Activated T-cell treated with anti-CD3 and anti-CD28 coated beads, Interleukin-2, amount 50 U/mL, for 48 hours (primary cell): ENCODE measurements around the gene RPS27.
A peak's percentile ranks its signal among the peaks of the same experiment; 100 is the strongest.

Experiments used
- DNase-seq, 2 experiments: peaks; one replicate each; pipeline ENCODE4 v3.0.0-alpha.2; 2020

RPS27 gene

DNA sequence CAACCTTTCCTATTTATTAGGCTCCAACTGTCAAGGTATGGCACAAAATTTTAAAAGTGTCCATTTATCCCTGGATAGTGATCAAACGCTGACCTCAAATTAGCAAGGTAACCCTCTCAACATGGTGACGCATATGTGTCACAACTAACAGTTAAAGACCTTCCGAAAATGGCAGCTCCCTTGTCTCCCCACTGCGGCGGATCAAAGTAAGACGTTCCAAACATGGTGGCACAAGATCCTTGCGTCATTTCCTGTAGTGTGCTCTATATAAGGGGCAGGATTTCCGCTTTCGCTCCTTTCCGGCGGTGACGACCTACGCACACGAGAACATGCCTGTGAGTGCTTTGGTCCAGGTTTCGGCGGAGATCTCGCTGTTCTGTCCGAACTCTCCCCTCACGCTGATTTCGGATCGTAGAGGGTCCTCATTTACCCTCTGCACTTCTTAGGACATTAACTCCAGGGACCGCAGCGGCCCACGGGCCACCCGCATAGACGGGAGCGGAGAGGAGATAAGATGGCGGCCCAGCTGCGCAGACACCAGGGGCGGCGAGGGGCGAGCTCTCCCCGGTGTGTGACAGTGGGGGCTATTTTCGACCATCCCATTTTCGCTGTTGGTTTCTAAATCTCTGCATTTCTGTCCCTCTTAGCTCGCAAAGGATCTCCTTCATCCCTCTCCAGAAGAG, at the start of gene RPS27:
TSS of gene RPS27 (plus strand) at position 295 of the 683 bp plus-strand sequence. CDS start at position 330, 35 bp downstream.
- DNase-seq = peak; percentile 90 to 91

DNA sequence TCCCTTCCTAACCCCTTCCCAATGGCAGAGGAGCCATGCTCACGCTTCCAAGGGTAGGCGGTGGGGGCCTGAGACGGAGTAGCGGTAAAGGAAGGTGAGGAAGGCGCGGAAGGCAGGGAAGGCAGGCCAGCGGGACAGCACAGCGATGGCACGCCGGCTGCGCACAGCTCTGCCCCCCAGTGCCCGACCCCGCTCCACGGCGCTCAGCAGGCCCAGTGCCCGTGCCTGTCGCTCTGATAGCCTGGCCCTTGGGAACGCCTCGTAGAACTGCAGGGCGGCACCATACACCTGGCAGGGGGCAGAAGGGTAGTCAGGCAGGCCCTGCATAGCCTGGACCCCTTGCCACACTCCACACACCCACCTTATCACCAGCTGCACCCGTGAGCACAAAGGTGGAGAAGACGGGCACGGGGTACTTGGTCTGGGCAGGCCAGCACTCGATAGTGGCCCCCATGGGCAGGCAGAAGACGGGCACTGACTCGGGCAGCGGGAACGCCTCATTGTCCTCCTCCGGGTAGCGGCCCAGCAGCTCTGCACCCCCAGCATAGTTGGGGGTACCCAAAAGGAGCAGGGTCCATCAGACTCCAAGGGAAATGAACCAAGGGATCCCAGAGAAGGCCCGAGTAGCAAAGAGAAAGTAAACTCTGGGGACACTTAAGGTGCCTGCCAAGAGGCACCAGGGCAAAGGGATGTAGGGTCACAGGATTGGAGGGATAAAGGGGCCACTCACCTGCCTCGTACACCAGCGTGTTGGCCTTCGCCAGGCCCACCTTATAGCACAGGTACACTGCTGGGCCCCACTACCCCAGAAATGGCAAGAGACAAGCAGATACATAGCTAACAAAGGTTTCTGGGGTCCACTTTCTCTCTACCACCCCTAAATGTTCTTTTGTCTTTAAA, 48.5 kb upstream of the RPS27 start:
- no peak for DNase-seq

DNA sequence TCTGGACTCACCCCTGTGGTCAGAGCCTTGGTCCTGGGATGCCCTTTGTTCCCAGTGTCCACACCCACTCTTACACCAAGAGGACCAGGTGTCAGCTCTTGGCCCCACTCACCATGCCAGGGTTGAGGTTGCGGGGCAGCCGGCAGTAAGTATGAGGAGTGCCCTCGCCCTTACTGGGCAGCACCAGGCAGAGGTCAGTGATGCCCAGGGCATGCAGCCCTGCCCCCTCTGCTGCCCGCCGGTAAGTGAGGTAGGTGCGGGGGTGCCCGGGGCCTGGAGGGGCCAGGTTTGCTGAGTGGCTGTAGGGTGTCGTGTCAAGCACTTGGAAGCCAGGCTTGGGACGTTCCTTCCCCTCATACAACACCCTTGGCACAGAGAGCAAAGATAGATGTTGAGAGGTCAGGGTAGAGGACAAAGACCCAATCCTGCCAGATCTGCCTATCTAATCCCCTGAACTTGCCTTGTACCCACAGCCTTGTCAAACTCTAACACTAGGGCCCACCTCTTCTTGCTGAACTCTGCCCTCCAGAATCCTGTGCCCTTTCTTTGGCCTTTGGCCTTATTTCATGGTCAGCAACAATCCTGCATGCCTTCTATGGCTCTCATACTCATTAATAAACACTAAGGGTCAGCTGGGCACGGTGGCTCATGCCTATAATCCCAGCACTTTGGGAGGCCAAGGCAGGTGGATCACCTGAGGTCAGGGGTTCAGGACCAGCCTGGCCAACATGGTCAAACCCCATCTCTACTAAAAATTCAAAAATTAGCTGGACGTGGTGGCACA, 47.6 kb upstream of the RPS27 start:
- DNase-seq = no peak

DNA sequence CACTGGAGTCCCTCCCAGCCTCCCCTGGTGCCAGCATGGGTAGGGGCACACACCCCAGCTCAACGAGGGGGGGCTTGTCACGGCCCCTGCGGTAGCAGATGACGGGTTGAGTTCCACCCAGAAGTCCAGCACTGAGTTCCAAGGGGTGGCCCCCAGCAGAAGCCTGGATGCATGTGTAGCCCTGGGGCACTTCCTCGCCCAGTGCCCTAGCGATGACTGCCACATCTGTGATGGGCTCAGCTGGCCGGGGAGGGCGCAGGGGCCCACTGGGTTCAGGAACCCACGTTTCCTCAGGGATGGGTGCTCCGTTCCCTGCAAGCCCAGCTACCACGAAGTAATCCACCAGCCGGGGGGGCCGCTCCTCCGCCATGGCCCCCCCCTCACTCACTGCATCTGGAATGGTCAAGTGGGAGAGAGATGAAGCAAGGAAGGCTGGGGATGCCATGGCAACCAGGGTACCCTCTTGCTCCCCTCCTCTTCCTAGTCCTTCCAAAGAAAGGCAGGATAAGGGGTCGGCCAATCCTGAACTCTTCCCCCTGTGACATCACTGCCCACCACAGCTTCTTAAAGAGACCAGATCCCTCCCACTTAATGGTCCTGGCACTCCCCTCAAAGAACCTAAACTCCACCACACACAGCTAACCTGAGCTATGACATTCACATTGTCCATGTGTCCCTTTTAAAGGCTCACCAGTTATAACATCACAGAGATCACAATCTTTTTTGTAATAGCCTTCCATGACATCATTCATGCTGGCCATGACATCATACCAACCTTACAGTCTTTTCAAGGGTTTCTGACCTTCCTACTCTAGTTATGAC, 46.3 kb upstream of the RPS27 start:
- DNase-seq = no peak

DNA sequence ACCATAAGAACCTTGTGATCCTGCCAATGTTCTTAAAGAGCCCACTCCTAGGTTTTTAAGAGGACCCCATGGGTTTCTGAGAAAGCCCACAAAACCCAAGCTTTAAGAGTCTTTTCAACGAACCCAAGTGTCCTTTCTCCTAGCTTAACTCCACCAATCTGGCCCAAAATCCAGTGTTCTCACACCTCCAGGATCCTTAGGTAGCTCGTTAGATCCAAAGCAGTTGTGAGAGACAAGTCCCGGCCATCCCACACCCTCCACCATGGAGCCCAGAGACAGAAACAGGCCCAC, 45.8 kb upstream of the RPS27 start:
- no peak for DNase-seq

DNA sequence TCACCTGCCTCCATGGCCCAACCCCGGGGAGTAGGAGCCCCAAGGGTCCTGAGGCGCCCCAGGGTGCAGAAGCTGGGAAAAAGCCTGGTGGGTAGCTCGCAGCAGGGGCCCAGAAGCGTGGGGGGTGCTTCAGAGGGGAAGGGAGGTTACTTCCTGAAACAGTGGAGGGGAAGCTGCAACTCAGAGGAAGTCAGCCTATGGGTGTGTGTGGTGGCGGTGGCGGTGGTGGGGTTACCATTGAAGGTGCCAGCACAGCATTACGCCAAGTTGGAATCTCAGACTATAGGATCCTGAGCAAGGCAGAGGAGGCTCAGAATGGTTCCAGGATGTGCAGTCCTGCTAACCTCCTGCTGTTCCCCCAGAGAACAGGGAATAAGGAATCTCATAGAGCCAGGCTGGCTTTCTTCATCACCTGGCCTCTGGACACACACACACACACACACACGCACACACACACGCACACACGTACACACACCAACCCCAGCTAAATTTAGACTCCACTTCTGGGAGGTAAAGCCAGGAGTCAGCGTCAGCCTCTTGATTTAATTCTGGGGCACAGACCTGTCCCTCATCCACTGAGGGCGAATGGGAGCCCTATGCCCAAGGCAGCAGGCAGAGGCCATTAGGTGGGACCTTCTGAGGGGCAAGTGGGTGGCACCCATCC, 45.3 kb upstream of the RPS27 start:
- DNase-seq = peak; percentile 83

DNA sequence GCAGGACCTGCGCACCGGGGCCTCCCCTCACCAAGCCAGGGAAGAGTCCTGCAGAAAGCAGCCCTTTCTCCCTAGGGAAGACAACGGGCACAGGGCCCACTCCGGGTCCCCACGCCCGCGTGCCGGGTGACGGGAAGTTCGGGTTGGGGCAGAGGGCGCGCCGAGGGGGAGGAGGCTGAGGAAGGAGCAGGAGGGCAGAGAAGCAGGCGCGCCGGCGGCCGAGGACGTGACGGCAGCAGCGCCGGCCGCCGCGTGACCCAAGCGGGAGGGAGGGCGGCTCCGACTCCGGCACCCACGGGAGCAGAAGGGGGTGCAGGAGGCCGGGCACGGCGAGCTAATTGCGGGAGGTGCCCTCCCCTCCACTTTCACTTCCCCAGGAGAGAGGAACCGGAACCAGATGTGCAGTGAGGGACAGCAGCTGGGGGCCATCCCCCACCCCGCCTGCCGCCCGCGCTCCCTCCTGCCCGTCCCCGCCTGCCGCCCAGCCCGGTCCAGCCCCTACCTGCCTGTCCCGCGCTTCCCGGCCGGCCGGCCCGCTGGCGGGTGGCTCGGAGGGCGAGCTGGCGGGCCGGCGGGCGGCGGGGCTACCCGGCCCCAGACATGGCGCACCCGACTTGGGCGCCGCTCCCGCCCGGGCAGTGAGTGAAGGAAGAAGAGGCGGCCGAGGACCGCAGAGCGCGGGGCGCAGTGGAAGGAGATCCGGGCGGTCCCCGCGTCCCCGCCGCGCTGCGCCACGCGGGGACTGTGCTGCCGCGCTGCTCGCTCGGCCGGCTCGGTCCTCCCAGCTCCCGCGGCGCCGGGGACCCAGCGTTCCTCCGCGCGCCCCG, 44.6 kb upstream of the RPS27 start:
- peak; percentile 79 to 82 for DNase-seq

DNA sequence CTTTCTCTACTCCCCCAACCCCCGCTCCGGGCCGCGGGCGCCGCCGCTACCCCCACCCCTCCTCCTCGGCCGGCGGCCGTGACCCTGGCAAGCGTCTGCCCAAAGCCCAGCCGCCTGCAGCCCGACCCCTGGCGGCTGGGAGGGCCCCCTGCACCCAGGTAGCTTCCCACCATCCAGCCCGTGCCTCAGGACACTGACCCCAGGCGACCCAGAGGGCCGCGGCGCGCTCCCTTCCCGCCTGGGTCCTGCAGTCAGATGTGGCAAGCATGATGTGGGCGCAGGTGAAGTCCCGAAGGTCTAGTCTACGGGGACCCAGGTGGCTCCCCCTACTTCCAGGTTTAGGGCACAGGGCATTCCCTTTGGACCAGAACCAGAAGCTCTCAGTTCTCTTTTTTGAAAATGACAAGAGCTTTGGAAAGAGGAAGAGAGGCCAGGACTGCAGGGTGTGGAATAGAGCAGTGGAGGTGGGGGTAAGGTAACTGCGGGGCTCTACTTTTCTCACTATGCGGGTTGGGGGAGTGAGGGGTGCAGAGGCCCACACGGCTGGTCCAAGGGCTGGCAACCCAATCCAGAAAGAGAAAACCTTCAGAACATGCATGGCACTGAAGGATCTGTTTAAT, 43.8 kb upstream of the RPS27 start, which contains the start of gene DENND4B:
TSS of gene DENND4B (minus strand) at position 97 of the 620 bp plus-strand sequence. CDS start 2,344 bp downstream, outside the sequence.
- DNase-seq = peak; percentile 82 to 86

DNA sequence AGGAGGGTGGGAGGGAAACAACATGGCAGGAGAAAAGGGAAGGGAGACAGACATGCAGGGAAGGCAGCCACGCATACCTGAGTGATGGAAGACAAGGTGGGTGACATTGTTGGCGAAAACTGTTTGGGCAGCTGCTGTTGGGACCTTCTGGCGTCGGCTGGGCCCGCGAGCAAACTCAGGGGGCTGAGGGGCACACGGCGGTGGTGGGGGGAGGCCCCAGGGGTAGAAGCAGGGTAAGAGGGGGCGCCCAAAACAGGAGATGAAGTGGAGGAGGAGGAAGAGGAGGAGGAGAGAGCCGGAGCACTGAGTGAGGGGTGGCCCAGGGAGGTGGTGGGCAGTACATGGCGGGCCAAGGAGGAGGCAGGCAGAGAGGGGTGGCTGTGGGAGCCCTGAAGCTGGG, 39.4 kb upstream of the RPS27 start:
- no peak for DNase-seq

DNA sequence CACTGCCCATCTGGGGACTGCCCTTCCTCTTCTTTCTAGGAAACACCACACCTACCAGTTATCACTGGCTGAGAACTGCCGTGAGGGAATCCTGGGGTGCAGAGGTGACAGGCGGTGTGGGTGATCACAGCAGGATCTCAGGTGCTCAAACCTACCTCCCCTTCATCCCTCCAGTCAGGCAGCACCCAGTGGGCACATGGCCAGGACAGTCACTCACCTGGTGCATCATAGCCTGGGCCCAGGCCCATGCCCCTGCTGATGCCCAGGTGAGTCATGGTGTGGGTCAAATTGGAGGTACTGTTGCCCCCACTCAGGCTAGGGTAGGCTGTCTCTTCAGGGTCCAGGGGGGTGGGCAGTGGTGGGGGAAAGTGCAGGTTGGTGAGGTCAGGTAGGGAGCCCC, 38.8 kb upstream of the RPS27 start:
- DNase-seq = no peak

DNA sequence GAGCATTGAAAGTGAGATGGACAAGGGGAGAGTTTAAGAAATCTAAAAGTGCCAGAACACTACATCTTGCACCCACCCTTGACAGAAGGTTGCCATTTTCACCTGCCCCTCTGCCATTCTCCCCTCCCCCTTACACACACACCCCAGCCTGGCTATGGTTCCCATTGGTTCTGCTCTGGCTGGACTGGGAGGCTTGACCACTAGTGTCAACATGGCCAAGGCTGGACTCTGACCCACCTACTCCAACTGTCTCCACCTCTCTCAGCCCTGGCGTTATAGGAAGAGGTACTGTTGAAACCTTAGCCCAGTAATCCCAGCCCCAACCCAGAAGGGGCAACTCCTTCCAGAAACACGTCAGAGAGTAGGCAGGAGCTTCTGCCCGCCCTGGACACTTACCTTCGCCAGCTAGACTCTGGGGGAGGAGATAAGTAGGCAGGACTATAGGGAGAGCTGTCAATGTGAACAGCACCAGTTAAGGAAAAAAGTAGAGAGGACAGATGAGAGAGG, 36.6 kb upstream of the RPS27 start:
- DNase-seq = no peak

DNA sequence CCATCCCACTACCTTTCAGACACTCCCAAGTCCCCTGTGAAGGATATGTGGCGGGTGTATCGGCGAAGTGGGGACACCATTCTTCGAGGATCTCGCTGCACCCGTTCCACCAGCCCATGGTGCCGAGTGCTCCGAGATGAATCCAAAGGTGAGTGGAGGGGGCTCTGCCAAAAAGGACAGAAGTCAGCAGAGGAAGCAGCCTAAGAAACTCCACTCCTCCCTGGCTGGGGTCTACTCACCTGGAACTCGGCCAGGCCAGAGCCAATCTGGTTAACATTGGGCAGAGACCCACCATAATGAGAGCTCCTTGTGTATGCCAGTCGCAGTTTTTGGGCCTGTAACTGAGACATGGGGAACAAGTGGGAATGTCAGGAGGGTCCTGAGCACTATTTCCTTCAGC, 35.7 kb upstream of the RPS27 start:
- no peak for DNase-seq

DNA sequence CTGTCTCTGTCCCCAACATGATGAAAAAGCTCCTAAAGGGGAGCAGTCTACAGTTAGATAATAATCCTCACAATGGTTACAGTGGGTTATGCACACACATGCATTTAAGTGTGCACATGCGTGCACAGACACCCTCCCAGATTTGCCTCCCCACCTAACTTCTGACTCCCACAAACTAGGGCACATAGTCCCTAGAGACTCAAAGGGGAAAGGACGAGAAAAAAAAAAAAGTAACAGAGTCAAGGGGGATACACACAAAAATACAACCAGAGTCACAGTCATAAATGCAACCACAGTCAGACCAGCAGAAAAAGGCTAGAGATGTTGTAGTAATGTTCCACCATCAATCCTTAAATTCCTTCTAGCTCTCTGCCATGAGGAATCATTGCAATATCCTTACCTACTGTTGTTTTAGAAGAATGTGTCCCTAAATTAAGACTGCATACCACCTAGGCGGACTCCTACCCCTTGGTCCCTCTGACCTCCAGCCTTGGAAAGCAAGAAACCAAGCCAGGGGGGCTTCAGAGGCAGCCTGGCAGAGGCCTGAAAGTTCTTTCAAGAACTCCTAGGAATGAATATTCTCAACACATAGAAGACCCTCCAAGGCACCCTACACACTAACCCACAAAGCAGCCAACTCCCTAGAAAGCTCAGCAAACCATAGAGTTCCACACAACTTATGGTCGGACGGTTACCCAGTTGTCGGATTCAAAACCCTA, 33.4 kb upstream of the RPS27 start:
- no peak for DNase-seq

DNA sequence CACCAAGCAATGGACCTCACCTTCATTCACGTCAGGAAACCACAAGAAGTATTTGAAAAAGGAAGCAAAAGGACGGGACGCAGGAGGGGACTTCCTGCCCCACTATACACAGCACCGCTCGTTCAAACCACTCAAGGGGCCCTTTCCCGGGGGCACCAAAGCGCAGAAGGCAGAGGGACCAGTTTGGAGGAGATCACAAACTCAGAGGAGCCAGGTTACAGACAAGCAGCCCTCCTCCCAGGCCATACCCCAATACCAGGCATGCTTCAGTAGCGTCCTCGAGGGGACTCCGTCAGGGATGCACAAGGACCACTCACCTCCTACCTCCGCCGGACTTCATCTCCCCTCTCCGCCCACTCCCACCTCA, 32.8 kb upstream of the RPS27 start:
- DNase-seq = peak in 1 of 2 experiments; percentile 67

DNA sequence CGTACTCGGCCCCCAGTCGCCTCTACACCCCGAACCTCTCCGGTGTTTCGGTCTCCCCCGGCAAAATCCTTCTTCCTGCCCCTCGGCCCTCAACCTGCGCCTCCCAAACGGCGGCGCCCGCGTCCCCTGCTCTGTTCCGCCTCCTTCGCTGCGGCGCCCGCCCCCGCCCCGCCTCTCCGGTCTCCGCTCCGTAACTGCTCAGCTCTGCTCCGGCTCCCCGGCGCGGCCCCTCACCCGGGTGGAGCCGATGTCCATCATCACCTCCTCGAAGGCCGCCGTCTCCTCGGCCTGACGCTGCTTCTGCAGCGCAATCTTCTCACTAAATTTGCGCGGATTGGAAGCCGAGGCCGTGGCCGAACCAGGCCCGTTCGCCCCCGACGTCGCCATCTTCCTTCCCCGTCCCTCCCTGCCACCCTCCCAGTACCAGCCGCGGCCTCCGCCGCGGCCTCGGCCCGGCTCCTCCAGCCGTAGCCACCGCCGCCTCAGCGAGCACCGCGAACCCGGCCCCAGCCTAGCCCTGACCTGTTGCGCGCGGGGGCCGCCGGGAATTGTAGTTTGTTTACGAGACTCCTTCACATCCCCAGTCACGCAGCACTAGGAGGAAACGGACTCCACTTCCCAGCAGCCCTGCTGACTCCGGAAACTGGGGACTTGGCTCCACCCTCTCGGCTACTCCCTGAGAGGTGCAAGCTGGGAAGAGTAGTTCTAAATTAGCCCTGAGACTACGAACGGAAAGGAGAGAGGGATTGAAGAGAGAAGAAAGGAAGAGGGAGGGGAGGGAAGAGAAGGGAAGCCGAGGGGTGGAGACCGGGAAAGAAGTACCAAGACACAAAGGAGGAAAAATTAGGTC, 32.2 kb upstream of the RPS27 start, which contains the start of gene CRTC2:
TSS of gene CRTC2 (minus strand) at position 502 of the 850 bp plus-strand sequence. CDS start at position 387, 115 bp downstream.
- DNase-seq = peak; percentile 97 to 98

DNA sequence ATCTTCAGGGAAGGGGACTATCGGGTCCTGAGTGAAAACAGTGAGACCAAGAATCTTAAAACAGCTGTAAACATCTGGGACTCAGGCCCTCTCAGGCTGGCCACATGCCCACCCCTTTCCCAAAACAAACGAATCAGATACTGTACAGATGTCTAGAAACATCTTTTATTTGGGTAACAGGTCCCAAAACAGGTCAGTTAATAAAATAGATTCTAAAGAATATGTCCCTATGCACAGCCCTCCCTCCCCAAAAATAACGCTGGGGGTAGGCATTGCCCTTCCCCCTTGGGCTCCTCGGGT, 31.7 kb upstream of the RPS27 start:
- no peak for DNase-seq

DNA sequence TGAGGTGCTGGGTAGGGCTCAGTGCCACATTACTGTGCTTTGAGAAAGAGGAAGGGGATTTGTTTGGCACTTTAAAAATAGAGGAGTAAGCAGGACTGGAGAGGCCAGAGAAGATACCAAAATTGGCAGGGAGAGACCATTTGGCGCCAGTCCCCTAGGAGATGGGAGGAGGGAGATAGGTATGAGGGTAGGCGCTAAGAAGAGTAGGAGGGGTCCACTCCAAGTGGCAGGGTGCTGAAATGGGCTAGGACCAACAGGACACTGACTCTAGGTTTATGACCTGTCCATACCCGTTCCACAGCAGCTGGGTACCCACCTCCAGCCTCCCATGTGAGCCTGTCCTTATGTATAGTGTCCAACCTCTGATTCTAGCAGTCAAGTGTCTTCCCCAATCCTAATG, 31.1 kb upstream of the RPS27 start:
- DNase-seq = no peak

DNA sequence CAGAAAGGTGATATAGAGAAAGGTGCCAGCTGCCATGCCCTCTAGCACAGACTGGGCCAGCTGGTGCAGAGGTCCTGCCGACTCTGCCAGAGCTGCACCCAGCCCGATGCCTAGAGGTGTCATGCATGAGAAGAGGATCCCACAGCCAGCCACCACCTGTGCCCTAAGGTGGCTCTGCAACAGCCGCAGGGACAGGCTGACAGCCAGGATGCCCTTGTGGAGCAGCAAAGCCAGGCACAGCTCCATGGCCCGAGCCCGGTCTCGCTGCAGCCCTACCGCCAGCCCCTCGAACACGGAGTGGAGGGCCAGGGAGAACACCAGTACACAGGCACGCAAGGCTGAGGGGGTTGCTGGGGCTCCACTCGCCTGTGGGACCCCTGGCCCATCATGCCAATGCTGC, 30.4 kb upstream of the RPS27 start:
- no peak for DNase-seq

DNA sequence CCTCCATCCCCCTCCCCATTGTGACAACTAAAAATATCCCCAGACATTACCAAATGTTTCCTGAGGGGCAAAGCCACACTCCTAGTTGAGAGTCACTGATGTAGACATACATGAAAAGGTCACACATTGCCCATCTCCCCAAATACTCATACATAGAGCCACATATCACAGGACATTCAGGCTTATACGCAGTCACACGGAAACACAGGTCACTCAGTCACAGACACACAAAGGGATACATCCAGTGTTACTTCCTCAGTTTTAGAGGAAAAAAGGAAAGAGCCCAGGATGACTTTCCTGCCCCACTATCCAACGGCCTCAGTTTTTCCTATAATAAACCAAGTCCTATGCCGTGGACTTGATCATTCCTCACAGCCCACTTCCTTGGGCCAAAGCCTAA, 29.1 kb upstream of the RPS27 start:
- DNase-seq = no peak
